Amniotic epithelial cell (primary cell): ENCODE results near the gene SYTL2.
A peak's percentile ranks its signal among the peaks of the same experiment; 100 is the strongest.
"Not testable (repeated sequence)": the region's sequence is repeated elsewhere in the genome, so short reads cannot be mapped to it uniquely, and the experiment has no call there.

Source experiments
- DNase-seq: peaks from one replicate; pipeline ENCODE4 v3.0.0-alpha.2; 2010; ENCODE audit warnings: low read depth

The SYTL2 gene

GRCh38 chr11:85795712-85796487 is 15.0 kb downstream of the SYTL2 start:
- no peak for DNase-seq

DNA sequence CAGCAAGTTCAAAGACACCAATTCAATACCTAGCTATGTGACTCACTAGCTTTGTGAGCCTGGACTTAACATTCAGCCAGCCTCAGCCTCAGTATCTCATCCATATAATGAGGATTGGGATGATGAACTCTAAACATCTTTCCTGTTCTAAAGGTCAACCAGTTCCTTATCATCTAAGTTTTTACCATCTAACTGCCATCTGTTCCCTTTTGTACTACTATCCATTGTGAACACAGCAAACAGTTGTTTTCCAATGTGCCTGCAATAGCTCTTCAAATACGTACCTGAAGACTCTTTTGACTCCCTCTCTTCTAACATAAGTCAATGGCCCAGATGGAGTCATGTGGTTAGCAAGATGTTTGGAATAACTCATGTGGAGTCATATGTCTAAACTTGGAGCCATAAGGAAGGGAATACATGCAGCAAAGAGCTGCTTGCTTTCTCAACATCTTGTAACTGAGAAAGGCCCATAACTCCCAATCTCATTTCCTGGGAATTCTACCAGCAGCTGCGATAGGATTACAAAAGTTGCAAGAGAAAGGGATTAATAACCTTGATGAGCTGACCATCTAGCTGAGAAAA is 19.4 kb downstream of the SYTL2 start:
- no peak for DNase-seq

DNA sequence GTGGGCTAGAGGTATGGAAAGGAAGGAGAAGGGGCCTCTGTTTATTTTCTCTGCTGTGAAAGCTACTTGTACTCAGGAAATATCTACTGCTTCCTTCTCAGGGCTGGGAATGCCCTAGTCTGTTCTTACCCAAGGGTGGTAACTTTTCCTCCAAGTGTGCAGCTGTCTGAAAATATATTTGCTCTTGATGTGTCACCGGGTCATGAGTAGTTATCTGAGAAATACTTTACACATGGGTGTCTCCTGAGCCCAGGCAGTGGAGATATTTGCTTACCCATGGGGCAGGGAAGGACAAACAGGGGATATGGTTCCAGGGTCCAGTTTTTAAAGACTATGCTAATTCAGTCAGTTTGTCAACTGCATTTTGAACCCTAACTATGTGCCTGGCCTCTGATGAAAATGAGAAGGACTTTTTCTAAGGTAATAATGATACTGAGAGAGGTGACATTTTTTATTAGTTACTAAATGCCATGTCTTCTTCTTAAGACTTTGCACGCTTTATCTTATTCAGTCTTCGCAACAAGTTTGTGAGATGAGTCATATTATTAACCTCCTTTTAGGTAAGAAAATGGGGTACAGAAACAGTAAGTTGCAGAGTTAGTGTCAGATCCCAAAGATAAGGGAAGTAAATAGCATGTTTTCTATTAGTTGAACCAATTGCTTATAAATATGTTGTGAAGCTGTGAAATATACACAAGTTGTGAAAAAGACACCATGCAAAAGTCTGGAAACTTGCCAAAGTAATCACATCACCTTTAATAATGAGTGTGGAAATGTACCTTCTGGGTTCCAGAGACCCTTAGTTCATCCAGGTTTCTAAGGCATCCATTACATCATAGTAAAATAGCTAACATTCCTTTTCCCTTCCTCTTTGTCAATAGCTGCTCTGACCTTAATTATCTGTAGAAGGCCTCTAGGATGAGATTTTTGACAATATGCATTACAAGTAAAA is 22.9 kb downstream of the SYTL2 start:
- no peak for DNase-seq

GRCh38 chr11:85787168-85787567 is 23.8 kb downstream of the SYTL2 start:
- no peak for DNase-seq

DNA sequence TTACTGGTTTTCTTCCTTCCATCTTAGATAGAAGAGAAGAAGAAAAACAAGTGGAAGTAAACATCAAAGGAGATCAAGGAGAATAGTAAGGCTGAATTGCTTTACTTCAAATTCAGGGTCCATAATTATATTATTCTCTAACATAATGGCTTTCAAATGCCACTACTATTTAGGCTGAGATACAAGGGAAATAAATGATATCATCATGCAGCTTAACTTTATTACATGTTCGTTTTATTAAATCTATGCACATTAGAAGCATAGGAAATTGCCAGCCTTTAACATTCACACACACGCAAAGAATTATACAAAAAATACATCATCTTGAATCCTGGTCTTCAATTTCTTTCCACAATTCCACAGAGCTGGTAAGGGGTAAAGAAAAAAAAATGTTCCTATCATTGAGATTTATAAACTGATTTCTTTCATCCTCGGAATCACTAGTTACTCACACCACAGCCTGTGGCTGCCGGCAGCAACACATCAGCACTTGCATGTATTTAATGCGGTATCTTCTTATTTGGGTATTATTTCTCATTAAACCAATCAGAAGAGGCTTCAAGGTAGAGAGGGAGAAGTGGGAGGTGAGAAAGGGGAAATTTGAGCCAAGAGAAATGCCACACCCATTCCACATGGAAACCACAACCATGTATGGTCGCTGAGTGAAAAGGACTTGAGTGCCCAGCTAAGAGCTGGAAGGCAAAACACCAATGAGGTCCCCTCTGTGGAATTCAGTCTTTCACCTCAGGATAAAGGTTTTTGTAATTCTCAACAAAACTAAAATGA is 26.3 kb downstream of the SYTL2 start:
- DNase-seq = no peak

DNA sequence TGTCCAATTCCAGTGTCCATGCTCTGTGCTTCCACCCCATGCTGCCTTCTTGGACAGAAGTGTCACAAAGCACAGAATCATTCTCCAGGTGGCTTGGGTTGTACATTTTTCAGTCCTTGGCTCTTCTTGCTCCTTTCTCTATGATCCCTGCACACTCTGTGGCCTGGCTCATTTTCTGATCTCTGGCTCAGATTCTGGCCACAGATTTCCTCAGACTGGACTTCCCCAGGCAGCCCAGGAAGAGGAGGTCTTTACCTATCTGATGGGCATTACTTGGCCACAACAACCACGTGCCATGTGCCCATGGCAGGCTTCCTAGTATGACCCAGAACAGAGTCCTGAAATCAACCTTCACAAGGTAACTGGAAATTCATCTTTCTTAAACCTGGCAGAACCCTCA is 27.2 kb downstream of the SYTL2 start:
- DNase-seq = peak; percentile 32

GRCh38 chr11:85780780-85781517 is 30.0 kb downstream of the SYTL2 start:
- DNase-seq = not testable (repeated sequence)

DNA sequence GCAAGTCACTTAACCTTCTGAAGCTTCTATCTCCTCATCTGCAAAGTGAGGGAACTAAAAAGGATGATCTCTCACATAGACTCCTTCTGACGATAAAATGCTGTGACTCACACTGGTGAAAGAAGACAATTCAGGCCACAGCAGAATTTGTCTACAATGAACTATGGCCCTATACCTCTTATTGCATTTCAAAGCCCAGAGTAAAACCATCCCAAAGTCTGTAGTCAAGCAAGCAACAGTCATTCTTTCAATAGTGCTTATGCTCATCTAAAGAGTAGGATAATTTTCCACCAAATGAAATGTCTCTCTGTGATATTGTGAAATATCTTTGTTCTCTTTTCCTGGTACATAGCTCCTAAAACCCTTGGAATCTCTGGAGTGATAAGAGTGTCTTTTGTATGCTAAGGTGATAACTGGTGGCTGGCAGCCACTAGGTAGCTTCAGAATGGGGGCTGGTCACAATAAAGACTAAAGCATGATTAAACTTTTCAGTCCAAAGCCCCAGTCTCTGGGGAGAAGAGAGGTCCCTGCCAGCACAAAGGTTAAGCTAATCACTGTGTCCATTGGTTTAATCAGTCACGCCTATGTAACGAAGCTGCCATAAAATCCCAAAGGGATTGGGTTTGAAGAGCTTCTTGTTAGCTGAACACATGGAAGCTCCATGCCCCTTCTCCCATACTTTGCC is 30.8 kb downstream of the SYTL2 start:
- peak; percentile 54 for DNase-seq

DNA sequence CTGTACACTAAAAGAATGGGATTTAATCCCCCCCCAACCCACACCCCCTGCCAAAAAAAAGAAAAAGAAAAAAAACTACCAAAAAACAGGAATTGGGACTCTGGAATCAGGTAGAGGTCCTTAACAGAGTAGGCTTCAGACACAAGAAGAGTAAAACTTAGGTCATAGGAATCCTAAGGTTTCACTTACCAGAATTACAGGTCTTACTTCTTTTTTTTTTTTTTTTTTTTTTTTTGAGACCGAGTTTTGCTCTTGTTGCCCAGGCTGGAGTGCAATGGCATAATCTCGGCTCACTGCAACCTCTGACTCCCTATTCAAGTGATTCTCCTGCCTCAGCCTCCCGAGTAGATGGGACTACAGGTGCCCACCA is 33.4 kb downstream of the SYTL2 start:
- DNase-seq = not testable (repeated sequence)

DNA sequence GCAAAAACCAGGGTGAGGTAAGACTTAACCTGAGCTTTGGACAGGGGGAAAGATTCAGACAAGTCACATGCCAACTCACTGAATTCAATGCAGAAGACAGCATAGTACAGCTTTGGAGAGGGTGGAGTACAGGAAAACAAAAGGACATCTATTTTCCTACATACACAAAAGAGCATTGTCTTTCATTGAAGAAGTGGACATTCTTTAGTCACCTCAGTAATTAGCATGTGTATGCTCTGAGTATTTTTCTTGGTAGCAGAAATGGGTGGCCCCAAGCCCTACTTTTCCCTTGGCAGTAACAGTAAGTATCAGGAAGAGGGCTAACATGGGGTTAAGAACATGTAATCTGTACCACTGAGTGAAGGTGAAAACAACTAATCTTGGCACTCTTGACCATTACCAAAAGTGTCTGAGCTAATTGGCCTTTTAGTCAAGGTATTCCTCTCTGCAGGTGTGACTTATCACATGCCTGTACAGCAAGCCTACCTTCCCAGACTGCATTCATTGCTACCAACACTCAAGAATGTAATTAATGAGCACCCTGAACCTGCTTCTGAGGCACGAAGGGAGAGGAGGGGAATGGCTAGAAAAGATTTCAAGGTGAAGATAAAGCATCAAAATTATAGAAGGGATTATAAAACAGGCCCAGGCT is 33.9 kb downstream of the SYTL2 start:
- no peak for DNase-seq

- DNase-seq = no peak
Measured at GRCh38 chr11:85774256-85775101, 36.5 kb downstream of the SYTL2 start.

DNA sequence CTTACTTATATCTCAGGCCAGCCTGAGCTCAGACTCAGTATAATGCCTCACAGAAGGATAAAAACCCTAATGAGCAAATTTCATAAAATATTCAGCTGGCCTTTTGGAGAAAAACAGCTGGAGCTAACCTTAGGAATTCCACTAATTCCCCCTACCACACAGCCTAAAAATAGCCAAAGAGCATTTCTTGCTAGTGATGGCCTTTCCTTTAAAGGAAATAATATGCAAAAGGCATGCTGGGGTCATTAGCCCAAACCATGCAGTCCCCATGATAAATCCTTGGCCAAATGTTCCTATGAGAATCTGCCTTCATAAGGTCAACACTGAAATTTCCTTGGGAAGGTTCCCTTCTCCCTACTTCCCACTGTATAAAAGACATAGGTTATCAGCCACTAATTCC is 38.2 kb downstream of the SYTL2 start:
- DNase-seq = no peak

GRCh38 chr11:85771568-85771967 is 39.4 kb downstream of the SYTL2 start:
- DNase-seq = no peak

DNA sequence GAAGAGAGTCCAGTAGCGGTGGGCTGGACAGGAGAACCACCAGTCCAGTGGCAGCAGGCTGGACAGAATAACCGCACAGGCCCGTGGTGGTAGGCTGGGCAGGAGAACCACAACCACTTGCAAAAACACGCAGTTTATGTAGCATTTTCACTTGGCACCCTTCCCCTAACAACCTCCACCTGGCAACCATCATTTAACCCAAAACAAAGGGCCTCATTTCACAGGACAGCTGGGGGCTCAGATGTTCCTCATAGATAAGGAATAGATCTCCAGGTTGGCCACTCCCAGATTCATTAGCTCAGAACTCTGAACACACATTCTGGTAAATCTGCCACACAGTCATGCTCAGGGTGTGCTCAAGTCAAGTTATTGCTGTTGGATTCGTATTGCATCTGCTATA is 41.2 kb downstream of the SYTL2 start:
- no peak for DNase-seq

- DNase-seq = no peak
Measured at GRCh38 chr11:85768473-85769146, 42.3 kb downstream of the SYTL2 start.

DNA sequence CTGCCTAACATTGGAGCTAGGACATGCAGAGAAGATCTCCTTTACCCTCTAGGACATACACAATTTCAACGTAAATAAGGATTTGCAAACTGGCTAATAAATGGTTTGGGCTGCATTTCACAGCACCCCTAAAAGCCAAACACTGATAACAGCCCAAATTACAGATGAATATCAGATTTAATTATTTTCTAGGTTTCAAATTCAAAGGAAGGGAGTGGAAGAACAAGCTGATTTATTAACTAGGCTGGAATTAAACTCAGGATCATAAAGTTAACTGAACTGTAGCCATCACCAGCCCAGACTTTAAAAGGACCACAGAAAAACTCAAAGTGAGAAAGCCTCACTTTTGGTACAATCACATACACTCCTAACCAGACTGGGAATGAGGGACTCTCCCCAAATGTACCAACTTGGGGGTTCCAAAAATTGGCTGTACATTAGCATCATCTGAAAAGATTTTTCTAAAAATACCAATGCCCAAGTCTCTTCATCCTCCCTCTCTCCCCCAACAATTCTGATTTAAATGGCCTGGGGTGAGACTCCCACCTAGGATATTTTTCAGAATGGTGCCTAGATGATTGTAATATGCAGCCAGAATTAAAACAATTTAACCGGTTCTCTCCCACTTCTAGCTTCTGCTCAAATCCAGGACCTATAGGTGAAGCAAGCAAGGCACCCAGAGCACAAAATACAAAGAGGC is 43.5 kb downstream of the SYTL2 start:
- DNase-seq = no peak

DNA sequence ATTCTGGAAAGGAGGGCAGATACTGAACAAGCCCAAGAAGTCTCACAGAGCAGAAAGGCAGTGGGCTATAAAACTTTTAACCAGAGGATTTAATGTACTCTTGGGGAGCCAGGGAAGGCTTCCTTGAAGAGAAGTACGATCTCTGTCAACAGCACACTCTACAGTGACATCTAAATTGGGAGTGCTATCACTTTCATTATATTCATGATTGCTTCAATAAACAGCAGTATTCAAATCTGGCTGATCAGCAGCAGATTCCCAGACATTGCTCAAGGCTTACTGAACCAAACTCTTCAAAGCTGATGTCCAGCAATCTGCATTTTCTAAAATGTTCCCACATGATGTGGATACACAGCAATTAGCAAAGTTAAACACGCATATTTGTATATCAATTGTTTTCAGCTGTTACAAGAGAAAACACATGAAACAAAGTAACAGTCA is 44.2 kb downstream of the SYTL2 start:
- no peak for DNase-seq

GRCh38 chr11:85764796-85765195 is 46.1 kb downstream of the SYTL2 start:
- DNase-seq = no peak
